HepG2 (cell line): ENCODE data around the gene SPTSSB. TPM values are rescaled to one million over a fixed set of nuclear protein-coding genes. Genes with fewer than 3 reads are reported as not detected.

Source experiments
- BCL6 ChIP-seq: IDR thresholded peaks from 2 replicates; pipeline ENCODE4 v1.6.1; 2016; ENCODE audit warnings: missing genetic modification reagents, missing compliant biosample characterization
- CREM ChIP-seq, 2 experiments: sonication (generic) in 1 of 2; formaldehyde crosslinking in 1 of 2; IDR thresholded peaks; 2 replicates each; pipeline versions ENCODE4 v1.4.0 to v1.6.1; 2016 to 2020; ENCODE audit warnings: antibody characterized with exemption in 1 of 2, mild to moderate bottlenecking in 1 of 2, missing genetic modification reagents in 1 of 2
- DDIT3 ChIP-seq: sonication (generic); formaldehyde crosslinking; IDR thresholded peaks from 2 replicates; pipeline ENCODE4 v1.4.0; 2020; ENCODE audit warnings: mild to moderate bottlenecking, missing genetic modification reagents
- ETV6 ChIP-seq: sonication (generic); formaldehyde crosslinking; conservative IDR thresholded peaks from 2 replicates; pipeline ENCODE4 v1.4.0; 2020; ENCODE audit warnings: missing genetic modification reagents
- FOXK2 ChIP-seq: fragments of 450-650 bp; IDR thresholded peaks from 2 replicates; pipeline ENCODE4 v1.6.1; 2016
- IRF2 ChIP-seq: IDR thresholded peaks from 2 replicates; pipeline ENCODE4 v1.6.1; 2018; ENCODE audit warnings: missing genetic modification reagents, missing compliant biosample characterization
- ISL2 ChIP-seq: sonication (generic); formaldehyde crosslinking; IDR thresholded peaks from 2 replicates; pipeline ENCODE4 v1.5.0; 2020; ENCODE audit warnings: missing genetic modification reagents
- MAFG ChIP-seq: sonication (generic); formaldehyde crosslinking; IDR thresholded peaks from 2 replicates; pipeline ENCODE4 v1.5.1; 2020; ENCODE audit warnings: mild to moderate bottlenecking, missing genetic modification reagents
- MZF1 ChIP-seq: sonication (generic); formaldehyde crosslinking; IDR thresholded peaks from 2 replicates; pipeline ENCODE4 v1.8.1; 2023; ENCODE audit warnings: mild to moderate bottlenecking, missing genetic modification reagents, borderline replicate concordance
- NONO ChIP-seq, 2 experiments: fragments of 450-650 bp in 1 of 2; sonication (generic) in 1 of 2; formaldehyde crosslinking in 1 of 2; IDR thresholded peaks in 1 of 2; conservative IDR thresholded peaks in 1 of 2; 2 replicates each; pipeline versions ENCODE4 v1.6.1 to v1.8.0; 2017 to 2022; ENCODE audit warnings: mild to moderate bottlenecking in 1 of 2, missing genetic modification reagents in 1 of 2, moderate library complexity in 1 of 2
- NR2F6 ChIP-seq, 2 experiments: IDR thresholded peaks; 2 replicates each; pipeline ENCODE4 v1.6.1; 2016; ENCODE audit warnings: antibody characterized with exemption in 1 of 2, mild to moderate bottlenecking in 1 of 2
- POGZ ChIP-seq: sonication (generic); formaldehyde crosslinking; IDR thresholded peaks from 2 replicates; pipeline ENCODE4 v1.4.0; 2020; ENCODE audit warnings: mild to moderate bottlenecking, missing genetic modification reagents
- PPARG ChIP-seq: conservative IDR thresholded peaks from 2 replicates; pipeline ENCODE4 v1.6.1; 2016; ENCODE audit warnings: missing biosample characterization, missing genetic modification reagents
- RERE ChIP-seq: IDR thresholded peaks from 2 replicates; pipeline ENCODE4 v1.6.1; 2016; ENCODE audit warnings: low read depth, missing genetic modification reagents, missing compliant biosample characterization
- TARDBP ChIP-seq: sonication (generic); formaldehyde crosslinking; IDR thresholded peaks from 2 replicates; pipeline ENCODE4 v1.8.0; 2022; ENCODE audit warnings: mild to moderate bottlenecking, missing genetic modification reagents
- XBP1 ChIP-seq: sonication (generic); formaldehyde crosslinking; IDR thresholded peaks from 2 replicates; pipeline ENCODE4 v1.5.0; 2020; ENCODE audit warnings: missing genetic modification reagents
- ZNF777 ChIP-seq: sonication (generic); formaldehyde crosslinking; IDR thresholded peaks from 2 replicates; pipeline ENCODE4 v1.4.0; 2020; ENCODE audit warnings: missing genetic modification reagents
- ZNF781 ChIP-seq: sonication (generic); formaldehyde crosslinking; IDR thresholded peaks from 2 replicates; pipeline ENCODE4 v1.5.1; 2020; ENCODE audit warnings: borderline replicate concordance, mild to moderate bottlenecking, missing genetic modification reagents; ENCODE audit errors: not compliant biosample characterization
- polyA plus RNA-seq, 8 experiments: library from polyadenylated mRNA; depleted of rRNA in 3 of 8; stranded (reverse) in 7 of 8; unstranded in 1 of 8; fragments of >200 nt; fragmentation: Illumina TruSeq in 4 of 8; extraction: Trizol in 4 of 8; gene quantifications; 2 replicates each; pipeline versions ENCODE4 v1.2.1 to v1.2.3, GENCODE V29; 2011 to 2016; ENCODE audit warnings: low read depth in 4 of 8, missing spikeins in 1 of 8, mixed read lengths in 1 of 8; ENCODE audit not compliant: insufficient read depth in 1 of 8
- total RNA-seq, 5 experiments: library from RNA; depleted of rRNA; stranded (reverse); fragments of >200 nt; fragmentation: Illumina TruSeq; extraction: Trizol; gene quantifications; 2 replicates each; pipeline ENCODE4 v1.2.3, GENCODE V29; 2016; ENCODE audit warnings: low read depth in 1 of 5
- TF ChIP-seq, protein P1 (sequence below): sonication (generic); formaldehyde crosslinking; conservative IDR thresholded peaks from 2 replicates; pipeline ENCODE4 v1.4.0; 2020; ENCODE audit warnings: missing genetic modification reagents
- TF ChIP-seq, protein P2 (sequence below): sonication (generic); formaldehyde crosslinking; IDR thresholded peaks from 2 replicates; pipeline ENCODE4 v1.5.0; 2020; ENCODE audit warnings: mild to moderate bottlenecking, missing genetic modification reagents
- TF ChIP-seq, protein P3 (sequence below): fragments of 450-650 bp; IDR thresholded peaks from 2 replicates; pipeline ENCODE4 v1.6.1; 2017

SPTSSB gene
- total and polyA plus RNA-seq, 2 of the 13 experiments (the other 11 are each of a cell fraction or from before 2014, with no cell fraction given): 0.51 to 2.4 TPM

GRCh38 chr3:161420746-161421145, 49.4 kb upstream of the SPTSSB start (continued):
- no peak for TF ChIP-seq XBP1 (CRISPR knock-in tag)
- TF ChIP-seq, protein P1, sequence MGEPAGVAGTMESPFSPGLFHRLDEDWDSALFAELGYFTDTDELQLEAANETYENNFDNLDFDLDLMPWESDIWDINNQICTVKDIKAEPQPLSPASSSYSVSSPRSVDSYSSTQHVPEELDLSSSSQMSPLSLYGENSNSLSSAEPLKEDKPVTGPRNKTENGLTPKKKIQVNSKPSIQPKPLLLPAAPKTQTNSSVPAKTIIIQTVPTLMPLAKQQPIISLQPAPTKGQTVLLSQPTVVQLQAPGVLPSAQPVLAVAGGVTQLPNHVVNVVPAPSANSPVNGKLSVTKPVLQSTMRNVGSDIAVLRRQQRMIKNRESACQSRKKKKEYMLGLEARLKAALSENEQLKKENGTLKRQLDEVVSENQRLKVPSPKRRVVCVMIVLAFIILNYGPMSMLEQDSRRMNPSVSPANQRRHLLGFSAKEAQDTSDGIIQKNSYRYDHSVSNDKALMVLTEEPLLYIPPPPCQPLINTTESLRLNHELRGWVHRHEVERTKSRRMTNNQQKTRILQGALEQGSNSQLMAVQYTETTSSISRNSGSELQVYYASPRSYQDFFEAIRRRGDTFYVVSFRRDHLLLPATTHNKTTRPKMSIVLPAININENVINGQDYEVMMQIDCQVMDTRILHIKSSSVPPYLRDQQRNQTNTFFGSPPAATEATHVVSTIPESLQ (CRISPR knock-in tag): 0 out of 2 replicates have a peak, but pooled peaks have one; percentile 57
- no peak for TF ChIP-seq NONO (IDR thresholded peaks at IDR 0.05)
- peak; percentile 47; the same call in 1 of the 2 replicates for TF ChIP-seq NONO (CRISPR knock-in tag; conservative IDR thresholded peaks at IDR 0.05)
- TF ChIP-seq PPARG: peak; percentile 82
- TF ChIP-seq DDIT3 (CRISPR knock-in tag): no peak
- TF ChIP-seq ISL2 (CRISPR knock-in tag): peak; percentile 94
- TF ChIP-seq NR2F6 (IDR thresholded peaks at IDR 0.05): peak; percentile 67
- peak; percentile 84 for TF ChIP-seq NR2F6 (CRISPR knock-in tag; IDR thresholded peaks at IDR 0.05)
- no peak for TF ChIP-seq ZNF777 (CRISPR knock-in tag)
- peak; percentile 78 for TF ChIP-seq FOXK2
- peak; percentile 89; the same call in 1 of the 2 replicates for TF ChIP-seq TARDBP
- TF ChIP-seq, protein P2, sequence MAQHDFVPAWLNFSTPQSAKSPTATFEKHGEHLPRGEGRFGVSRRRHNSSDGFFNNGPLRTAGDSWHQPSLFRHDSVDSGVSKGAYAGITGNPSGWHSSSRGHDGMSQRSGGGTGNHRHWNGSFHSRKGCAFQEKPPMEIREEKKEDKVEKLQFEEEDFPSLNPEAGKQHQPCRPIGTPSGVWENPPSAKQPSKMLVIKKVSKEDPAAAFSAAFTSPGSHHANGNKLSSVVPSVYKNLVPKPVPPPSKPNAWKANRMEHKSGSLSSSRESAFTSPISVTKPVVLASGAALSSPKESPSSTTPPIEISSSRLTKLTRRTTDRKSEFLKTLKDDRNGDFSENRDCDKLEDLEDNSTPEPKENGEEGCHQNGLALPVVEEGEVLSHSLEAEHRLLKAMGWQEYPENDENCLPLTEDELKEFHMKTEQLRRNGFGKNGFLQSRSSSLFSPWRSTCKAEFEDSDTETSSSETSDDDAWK (CRISPR knock-in tag): no peak
- TF ChIP-seq, protein P3, sequence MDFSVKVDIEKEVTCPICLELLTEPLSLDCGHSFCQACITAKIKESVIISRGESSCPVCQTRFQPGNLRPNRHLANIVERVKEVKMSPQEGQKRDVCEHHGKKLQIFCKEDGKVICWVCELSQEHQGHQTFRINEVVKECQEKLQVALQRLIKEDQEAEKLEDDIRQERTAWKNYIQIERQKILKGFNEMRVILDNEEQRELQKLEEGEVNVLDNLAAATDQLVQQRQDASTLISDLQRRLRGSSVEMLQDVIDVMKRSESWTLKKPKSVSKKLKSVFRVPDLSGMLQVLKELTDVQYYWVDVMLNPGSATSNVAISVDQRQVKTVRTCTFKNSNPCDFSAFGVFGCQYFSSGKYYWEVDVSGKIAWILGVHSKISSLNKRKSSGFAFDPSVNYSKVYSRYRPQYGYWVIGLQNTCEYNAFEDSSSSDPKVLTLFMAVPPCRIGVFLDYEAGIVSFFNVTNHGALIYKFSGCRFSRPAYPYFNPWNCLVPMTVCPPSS: no peak
- TF ChIP-seq POGZ: peak; percentile 85
- TF ChIP-seq CREM (IDR thresholded peaks at IDR 0.05): peak; percentile 83
- TF ChIP-seq CREM (CRISPR knock-in tag; IDR thresholded peaks at IDR 0.05): no peak
- peak; percentile 93 for TF ChIP-seq RERE (CRISPR knock-in tag)
- TF ChIP-seq BCL6: peak; percentile 97
- no peak for TF ChIP-seq MAFG
- TF ChIP-seq ZNF781 (CRISPR knock-in tag): no peak
- TF ChIP-seq ETV6: no peak
- TF ChIP-seq IRF2 (CRISPR knock-in tag): peak; percentile 89
- no peak for TF ChIP-seq MZF1 (CRISPR knock-in tag)
